MCF 10A (cell line): ENCODE data around the gene SLC8A2. TPM values are rescaled to one million over a fixed set of nuclear protein-coding genes. Genes with fewer than 3 reads are reported as not detected.
"Not testable (repeated sequence)": the region's sequence is repeated elsewhere in the genome, so short reads cannot be mapped to it uniquely, and the experiment has no call there.

Experiments
- BruUV-seq: library from RNA; stranded (reverse); fragments of 400-500 nt; replicated peaks from 2 replicates; lab custom pipeline; 2021; lab: Mats Ljungman, UMichigan
- CTCF ChIA-PET: fragments of 300-600 bp; sonication (Branson Sonifier 250); formaldehyde crosslinking; extraction: SDS; loops from one replicate; lab custom pipeline; 2021; ENCODE audit warnings: antibody characterized with exemption, inconsistent platforms; lab: Yijun Ruan, JAX
- POLR2A ChIA-PET: fragments of 300-600, 350-650 bp; sonication (Branson Sonifier 250); formaldehyde crosslinking; extraction: SDS; loops from one replicate; lab custom pipeline; 2020; ENCODE audit warnings: antibody characterized with exemption, inconsistent platforms; lab: Yijun Ruan, JAX
- DNase-seq: peaks from one replicate; pipeline ENCODE4 v3.0.0-alpha.2; 2018; ENCODE audit not compliant: unreplicated experiment
- H3K27ac Mint-ChIP-seq: one replicate; pipeline ENCODE4 v1.8.0; 2022; ENCODE audit warnings: mild to moderate bottlenecking, low read depth, mixed read lengths; ENCODE audit not compliant: unreplicated experiment
- H3K27me3 Mint-ChIP-seq: one replicate; pipeline ENCODE4 v1.8.0; 2022; ENCODE audit warnings: mixed read lengths; ENCODE audit not compliant: insufficient read depth, unreplicated experiment
- H3K36me3 Mint-ChIP-seq: one replicate; pipeline ENCODE4 v1.8.0; 2022; ENCODE audit warnings: mild to moderate bottlenecking, moderate library complexity, mixed read lengths; ENCODE audit not compliant: insufficient read depth, unreplicated experiment
- H3K4me1 Mint-ChIP-seq: one replicate; pipeline ENCODE4 v1.8.0; 2022; ENCODE audit warnings: mixed read lengths; ENCODE audit not compliant: insufficient read depth, unreplicated experiment
- H3K4me3 Mint-ChIP-seq: one replicate; pipeline ENCODE4 v1.8.0; 2022; ENCODE audit warnings: mild to moderate bottlenecking, moderate library complexity, mixed read lengths; ENCODE audit not compliant: unreplicated experiment
- H3K9me3 Mint-ChIP-seq: one replicate; pipeline ENCODE4 v1.8.0; 2022; ENCODE audit warnings: mixed read lengths; ENCODE audit not compliant: unreplicated experiment
- intact Hi-C: fragments of 100-400 bp; cut with micrococcal nuclease; formaldehyde crosslinking; loops from 2 replicates; pipeline ENCODE4 v1.14.1; 2022
- total RNA-seq: library from RNA; stranded (reverse); gene quantifications from 2 replicates; pipeline ENCODE4 v1.2.3, GENCODE V29; 2022
- TF ChIP-seq, protein P1 (sequence below): fragments of 200-600 bp; IDR thresholded peaks from one replicate; pipeline ENCODE4 v1.8.0; 2022; ENCODE audit warnings: antibody characterized with exemption, mild to moderate bottlenecking; ENCODE audit not compliant: unreplicated experiment

Gene SLC8A2
- total RNA-seq, 1 experiment from 2014 or later = not detected

- intact Hi-C loops = no loop called here
- TF ChIP-seq, protein P1, sequence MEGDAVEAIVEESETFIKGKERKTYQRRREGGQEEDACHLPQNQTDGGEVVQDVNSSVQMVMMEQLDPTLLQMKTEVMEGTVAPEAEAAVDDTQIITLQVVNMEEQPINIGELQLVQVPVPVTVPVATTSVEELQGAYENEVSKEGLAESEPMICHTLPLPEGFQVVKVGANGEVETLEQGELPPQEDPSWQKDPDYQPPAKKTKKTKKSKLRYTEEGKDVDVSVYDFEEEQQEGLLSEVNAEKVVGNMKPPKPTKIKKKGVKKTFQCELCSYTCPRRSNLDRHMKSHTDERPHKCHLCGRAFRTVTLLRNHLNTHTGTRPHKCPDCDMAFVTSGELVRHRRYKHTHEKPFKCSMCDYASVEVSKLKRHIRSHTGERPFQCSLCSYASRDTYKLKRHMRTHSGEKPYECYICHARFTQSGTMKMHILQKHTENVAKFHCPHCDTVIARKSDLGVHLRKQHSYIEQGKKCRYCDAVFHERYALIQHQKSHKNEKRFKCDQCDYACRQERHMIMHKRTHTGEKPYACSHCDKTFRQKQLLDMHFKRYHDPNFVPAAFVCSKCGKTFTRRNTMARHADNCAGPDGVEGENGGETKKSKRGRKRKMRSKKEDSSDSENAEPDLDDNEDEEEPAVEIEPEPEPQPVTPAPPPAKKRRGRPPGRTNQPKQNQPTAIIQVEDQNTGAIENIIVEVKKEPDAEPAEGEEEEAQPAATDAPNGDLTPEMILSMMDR = no peak
- H3K9me3 Mint-ChIP-seq = no peaks in the 10 kb centered on the region
- ChIA-PET POLR2A (interaction anchor here (1.8 kb wide), 1 partner anchor 21 kb away, joined by 4 read pairs; no protein-coding TSS in a partner anchor), CTCF (interaction anchor here (0.6 to 1.1 kb wide), 4 partner anchors 16 to 276 kb away, joined by 3 to 4 read pairs (median 4); no protein-coding TSS in a partner anchor)
- no peak overlapping the region for H3K4me3 Mint-ChIP-seq
- no peaks in the 10 kb centered on the region for H3K27me3 Mint-ChIP-seq
- BruUV-seq = no TSS peak
- peaks cover 40% of the 10 kb centered on the region for H3K36me3 Mint-ChIP-seq
- H3K27ac Mint-ChIP-seq = peak overlapping the region; percentile 84
- peaks cover 12% of the 10 kb centered on the region for H3K4me1 Mint-ChIP-seq
- DNase-seq = peak; percentile 19
Observed at GRCh38 chr19:47489072-47489914, 17.6 kb upstream of the SLC8A2 start.

DNA sequence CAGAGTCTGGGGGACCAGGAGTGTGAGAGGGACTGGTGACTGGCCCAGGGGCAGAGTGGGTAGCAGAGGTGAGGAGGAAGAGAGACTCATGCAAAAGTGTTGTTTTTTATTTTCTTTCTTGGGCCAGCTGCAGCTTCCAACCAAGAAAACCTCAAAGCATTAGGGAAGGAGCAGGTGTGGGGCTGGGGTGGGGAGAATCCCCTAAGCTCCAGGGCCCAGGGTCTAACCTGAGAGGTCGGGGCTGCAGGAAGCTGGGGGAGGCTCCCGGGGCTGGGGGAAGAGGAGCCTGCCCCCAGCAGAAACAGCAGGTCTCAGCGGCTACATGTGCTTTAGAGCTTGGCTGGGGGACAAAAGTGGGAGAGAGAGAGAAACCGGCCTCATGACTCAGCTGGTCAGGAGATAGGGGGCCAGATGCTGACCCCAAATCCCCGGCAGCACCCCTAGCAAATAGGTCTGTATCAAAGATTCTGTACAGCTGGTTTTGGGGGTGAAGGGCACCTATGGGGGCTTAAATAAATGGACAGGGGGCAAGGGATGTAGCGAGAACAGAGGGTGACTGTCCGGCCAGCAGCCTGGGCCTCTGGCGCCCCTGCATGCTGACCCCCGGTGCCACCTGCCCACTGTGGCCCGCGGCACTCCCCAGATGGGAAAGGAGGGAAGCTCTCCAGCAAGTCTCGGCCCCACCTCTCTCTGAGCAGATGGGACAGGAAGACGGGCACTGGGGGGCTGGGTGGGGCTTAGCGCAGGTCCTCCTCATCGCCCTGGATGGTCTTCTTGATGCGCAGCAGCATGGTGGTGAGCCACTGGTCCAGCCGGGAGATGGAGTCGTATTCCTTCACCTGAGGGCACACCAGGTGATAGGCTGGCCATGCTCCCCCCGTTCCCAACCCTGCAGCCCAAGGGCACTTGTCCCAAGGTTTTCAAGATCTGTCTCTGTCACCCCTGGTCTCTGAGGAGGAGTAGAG lies 16.1 kb upstream of the SLC8A2 start:
- Mint-ChIP-seq H3K36me3 (peaks cover 47% of the 10 kb centered on the region), H3K4me3 (no peak overlapping the region), H3K9me3 (no peaks in the 10 kb centered on the region), H3K4me1 (peaks cover 12% of the 10 kb centered on the region), H3K27ac (no peak overlapping the region), H3K27me3 (no peaks in the 10 kb centered on the region)
- DNase-seq = no peak
- TSS peak; percentile 57 for BruUV-seq
- CTCF ChIA-PET = interaction anchor here (0.6 to 1.1 kb wide), 2 partner anchors 200 to 203 kb away, joined by 3 to 4 read pairs; no protein-coding TSS in a partner anchor
- POLR2A ChIA-PET = interaction anchor here (0.6 to 0.9 kb wide), 2 partner anchors 15 to 71 kb away, joined by 3 read pairs; no protein-coding TSS in a partner anchor
- TF ChIP-seq, protein P1 = no peak
- intact Hi-C loops = no loop called here

DNA sequence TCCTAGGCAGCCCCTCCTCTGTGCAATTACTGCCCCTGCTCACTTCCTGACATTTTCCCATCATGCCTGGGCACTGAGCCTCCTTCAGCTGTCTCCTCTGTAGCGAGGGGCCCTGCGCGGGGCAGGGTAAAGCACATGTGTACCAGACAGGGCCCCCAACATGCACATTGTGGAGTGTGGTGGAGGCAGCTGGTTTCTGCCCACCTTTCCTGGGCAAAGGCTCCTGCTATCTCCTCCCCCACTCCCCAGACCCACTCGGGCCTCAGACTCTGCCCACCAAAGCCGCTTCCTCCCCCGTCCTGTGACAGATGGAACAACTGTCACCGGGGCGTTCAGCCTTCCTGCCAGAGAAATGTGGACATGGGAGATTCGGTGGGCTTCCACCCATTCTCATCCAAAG lies 15.2 kb upstream of the SLC8A2 start:
- no peaks in the 10 kb centered on the region for H3K9me3 Mint-ChIP-seq
- ChIA-PET CTCF (interaction anchor here (0.6 kb wide), 2 partner anchors 9 to 16 kb away, joined by 3 read pairs; no protein-coding TSS in a partner anchor), POLR2A (no interaction called here)

GRCh38 chr19:47486220-47486619 lies 14.5 kb upstream of the SLC8A2 start:
- H3K9me3 Mint-ChIP-seq, POLR2A ChIA-PET, BruUV-seq, intact Hi-C loops, DNase-seq, H3K27me3 Mint-ChIP-seq, H3K27ac Mint-ChIP-seq, H3K4me3 Mint-ChIP-seq: not testable (repeated sequence)
- Mint-ChIP-seq H3K36me3 (peaks cover 43% of the 10 kb centered on the region), H3K4me1 (peaks cover 12% of the 10 kb centered on the region)
- CTCF ChIA-PET = interaction anchor here (0.6 kb wide), 1 partner anchor 10 kb away, joined by 3 read pairs; no protein-coding TSS in a partner anchor

More for the DNA sequence above, 15.2 kb upstream of the SLC8A2 start:
- Mint-ChIP-seq H3K27me3 (no peaks in the 10 kb centered on the region), H3K27ac (no peak overlapping the region), H3K4me3 (no peak overlapping the region), H3K36me3 (peaks cover 47% of the 10 kb centered on the region), H3K4me1 (peaks cover 12% of the 10 kb centered on the region)
- intact Hi-C loops = no loop called here
- no TSS peak for BruUV-seq
- DNase-seq = no peak
- TF ChIP-seq, protein P1 = no peak
